NCI-H69 (cell line): ENCODE results near the gene S100Z.
"Not testable (repeated sequence)": the region's sequence is repeated elsewhere in the genome, so short reads cannot be mapped to it uniquely, and the experiment has no call there.

Experiments
- DNase-seq: peaks from one replicate; lab custom pipeline; 2025; lab: John Stamatoyannopoulos, UW

Gene S100Z

DNA sequence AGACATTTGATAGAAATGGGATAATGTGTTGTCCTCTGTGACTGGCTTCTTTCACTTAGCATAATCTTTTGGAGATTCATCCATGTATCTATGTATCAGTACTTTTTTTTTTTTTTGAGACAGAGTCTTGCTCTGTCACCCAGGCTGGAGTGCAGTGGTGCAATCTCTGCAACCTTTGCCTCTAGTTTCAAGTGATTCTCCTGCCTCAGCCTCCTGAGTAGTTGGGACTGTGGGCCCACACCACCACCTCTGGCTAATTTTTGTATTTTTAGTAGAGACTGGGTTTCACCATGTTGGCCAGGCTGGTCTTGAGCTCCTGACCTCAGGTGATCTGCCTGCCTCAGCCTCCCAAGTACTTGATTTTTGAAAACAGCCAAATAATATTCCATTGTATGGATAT lies 23.4 kb upstream of the S100Z start:
- not testable (repeated sequence) for DNase-seq

DNA sequence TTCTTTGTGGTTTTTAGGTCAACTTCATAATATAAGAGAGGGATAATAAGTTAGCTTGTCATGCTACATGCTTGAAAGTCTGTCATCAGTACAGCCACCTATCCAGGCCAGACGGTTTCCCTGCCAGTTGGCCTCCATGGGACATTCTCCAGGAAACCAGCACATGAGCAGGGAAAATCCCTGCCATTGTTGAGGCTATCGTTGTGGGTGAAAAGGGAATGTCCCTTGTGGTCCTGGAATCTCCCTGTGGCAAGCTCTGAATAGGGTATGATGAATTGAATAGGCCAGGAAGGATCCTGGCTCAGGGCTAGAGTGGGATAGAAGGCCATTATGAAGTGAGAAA lies 18.7 kb upstream of the S100Z start:
- DNase-seq = no peak

DNA sequence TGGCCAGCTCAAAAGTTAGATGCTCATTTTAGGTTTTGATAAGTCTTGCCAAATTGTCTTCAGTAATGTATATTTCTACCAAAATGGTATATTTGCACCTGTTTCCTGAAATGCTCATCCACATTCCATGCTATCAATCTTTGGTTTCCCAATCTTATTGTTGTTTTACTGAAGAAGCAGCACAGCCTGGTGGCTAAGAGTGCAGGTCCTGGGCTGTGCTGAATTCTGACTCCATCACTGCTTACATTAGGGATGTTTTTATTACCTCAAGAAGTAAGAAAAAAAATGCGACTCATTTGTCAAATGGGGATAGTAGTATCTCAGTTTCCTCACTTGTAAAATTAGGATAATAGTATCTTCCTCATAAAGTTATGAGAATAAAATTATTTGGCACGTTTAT lies 13.6 kb upstream of the S100Z start:
- DNase-seq = no peak

DNA sequence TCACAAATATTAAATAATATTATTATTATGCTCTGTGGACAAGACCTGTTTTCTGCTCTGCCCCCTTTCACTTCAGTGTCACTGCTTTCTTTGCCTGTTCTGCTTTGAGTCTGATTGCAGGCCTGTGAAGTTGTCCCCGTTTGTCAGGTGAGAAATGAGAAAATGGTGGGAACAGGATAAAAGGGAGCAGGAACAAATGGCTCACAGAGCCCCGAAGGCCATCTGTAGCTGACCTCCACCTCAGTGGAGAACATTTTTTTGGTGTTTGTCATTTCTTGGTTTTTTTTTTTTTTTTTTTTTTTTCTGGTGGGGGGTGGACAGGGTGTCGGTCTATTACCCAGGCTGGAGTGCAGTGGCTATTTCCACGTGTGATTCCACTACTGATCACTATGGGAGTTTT lies 13.2 kb upstream of the S100Z start:
- DNase-seq = no peak

DNA sequence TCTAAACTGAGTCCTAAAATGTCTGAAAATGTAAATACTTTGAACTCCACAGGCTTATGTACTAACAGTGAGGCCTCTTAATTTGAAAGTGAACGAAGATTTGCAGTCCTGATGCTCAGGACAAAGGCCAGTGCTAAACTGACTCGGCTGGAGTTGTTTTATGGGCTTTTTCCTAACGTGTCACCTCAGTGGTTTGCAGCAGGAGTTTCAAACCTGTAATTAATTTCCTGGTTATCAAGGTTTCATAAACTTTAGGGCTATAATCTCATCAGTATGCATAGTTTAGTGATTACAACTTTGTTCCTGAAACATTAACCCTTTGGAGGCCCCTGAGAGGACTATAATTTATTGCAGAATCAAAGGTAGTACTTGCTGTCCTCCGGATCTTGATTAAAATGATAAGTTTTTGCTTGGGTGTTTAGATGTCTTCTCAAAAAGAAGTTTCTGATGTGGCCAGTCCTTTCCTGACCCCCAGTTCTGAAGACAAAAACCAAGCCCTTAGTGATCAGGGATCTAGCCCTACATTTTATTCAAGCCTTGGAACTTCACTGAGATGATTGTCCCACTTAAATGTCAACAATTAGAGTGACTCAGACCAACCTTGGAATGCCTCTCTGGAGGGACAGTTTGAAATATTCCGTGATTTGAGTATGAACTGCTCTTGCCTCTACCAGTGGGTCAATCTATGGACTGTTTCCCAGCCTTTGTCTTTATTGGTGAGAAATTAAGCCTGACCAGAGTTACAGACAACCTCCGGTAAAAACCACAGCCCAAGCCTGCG lies 11.1 kb upstream of the S100Z start:
- no peak for DNase-seq

DNA sequence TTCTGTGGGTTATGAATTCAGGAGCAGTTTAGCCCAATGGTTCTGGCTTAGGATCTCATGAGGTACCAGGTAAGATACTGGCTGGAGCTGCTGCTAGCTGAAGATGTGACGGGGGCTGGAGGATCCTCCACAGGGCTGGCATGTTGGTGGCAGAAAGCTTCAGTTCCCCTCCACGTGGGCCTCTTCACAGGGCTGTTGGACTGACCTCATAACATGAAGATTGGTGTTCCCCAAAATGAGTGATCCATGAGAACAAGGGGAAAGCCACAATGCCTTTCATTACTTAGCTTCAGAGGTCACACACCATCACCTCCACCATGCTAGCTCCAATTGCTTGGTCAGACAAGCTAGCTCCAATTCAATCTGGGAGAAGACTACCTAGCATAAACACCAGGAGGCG lies 8.5 kb upstream of the S100Z start:
- DNase-seq = no peak

DNA sequence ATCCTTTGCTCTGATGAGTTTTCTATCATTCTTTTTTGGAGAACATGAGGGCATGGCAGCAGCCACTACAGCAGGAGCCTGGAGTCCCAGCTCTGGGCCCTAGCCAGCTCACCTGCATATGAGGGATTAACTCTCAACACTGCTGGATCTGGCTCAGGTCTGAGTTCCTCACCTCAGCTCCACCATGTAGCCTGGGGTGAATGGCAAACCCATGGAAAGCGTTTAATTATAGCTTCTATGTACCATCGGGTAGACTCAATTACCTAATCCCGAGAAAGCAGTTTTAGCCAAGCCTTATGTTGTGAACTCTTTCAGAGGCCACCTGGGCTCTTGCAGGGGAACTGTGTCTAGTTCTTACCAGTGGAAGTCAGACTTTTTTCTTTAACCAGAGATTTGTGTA lies 3.9 kb upstream of the S100Z start:
- peak; percentile 86 for DNase-seq

DNA sequence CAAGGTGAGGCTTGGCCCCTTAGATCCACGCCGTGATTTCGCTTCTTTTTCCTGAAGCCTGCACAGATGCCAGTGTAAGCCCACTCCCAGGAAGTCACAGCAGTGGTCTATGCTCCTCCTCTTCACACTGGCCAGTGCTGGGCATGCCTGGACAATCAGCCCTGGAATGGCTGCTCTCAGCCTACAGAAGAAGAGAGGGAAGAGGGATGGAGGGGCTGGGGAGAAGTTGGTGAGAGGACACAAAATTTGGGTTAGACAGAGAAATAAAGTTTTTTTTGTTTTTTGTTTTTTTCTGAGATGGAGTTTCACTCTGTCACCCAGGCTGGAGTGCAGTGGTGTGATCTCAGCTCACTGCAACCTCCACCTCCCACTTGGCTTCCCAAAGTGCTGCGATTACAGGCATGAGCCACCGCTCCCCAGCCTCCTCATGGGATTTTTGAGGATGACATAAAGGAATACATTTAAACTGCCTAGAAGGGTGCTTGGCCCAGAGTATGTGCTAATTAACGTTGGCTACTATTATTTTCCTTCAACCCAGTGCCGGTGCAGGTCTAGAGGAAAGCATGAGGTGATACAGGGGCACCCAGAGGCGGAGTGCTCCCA lies 830 bp downstream of the S100Z start:
- no peak for DNase-seq

DNA sequence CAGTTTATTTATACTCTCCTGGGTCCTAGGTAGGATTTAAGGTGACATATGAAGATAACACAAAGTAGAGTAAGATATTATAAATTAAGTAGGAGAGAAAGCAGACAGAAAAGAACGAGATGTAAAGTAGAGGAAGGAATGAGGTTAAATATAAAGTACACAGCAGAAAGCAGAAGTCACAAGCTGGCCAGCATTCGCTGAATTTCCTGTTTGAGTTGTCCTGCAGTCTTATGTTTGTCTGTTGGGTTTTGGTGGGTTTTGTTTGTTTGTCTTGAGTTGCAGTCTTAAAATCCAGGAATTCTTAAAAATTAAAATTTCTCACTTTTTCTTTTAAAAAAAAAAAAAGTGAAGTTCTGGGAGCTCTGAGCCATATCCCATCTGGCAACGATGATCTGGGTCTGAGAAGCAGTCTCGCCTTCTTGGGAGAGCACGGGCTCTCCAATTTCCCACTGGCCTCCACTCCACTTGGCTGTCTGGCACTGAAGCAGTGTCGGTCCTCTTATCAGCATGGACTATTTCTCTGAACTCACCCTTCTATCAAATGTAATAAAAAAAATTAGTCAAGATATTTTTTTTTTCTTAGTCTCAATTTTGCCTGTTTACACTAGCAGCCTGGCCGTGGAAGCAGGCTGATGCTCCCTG lies 2.0 kb downstream of the S100Z start:
- no peak for DNase-seq

DNA sequence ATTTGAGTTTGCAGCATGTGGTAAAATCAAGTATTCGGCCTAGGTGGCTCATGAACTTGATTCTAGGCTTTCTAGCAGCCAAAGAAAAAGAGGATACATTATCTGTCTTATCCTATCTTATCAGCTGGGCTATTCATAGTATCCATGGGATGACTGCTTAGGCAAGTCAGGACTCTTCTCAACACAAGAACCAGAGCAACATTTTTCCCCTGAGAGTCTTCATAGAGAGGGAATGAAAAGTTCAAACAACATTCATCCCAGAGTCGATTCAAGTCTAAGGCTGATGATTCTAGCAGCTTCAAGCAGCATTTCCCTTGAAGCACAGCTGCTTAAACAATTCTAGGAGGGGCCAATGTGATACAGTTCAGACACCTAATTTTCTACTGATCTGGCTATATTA lies 3.0 kb downstream of the S100Z start:
- no peak for DNase-seq

DNA sequence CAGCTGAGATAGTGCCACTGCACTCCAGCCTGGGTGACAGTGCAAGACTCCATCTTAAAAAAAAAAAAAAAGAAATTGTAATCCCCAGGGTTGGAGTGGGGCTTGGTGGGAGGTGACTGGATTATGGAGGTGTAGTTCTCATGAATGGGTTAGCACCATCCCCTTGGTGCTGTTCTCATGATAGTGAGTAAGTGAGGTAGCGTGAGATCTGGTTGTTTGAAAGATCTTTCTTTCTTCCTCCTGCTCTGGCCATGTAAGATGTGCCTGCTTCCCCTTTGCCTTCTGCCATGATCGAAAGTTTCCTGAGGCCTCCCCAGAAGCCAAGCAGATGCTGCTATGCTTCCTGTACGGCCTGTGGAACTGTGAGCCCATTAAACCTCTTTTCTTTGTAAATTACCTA lies 3.9 kb downstream of the S100Z start:
- not testable (repeated sequence) for DNase-seq

DNA sequence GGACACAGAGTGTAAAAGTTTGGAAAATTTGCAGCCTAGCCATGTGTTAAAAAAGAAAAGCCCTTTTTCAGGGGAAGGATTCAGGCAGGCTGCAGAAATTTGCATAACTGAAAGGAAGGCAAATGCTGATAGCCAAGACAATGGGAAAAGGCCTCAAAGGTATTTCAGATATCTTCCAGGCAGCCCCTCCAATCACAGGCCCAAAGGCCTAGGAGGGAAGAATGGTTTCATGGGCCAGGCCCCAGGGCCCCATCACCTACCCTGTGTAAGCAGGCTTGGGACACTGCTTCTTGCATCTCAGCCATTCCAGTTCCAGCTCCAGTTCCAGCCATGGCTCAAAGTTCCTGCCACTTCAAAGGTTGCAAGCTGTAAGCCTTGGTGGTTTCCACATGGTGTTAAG lies 4.8 kb downstream of the S100Z start:
- DNase-seq = no peak

DNA sequence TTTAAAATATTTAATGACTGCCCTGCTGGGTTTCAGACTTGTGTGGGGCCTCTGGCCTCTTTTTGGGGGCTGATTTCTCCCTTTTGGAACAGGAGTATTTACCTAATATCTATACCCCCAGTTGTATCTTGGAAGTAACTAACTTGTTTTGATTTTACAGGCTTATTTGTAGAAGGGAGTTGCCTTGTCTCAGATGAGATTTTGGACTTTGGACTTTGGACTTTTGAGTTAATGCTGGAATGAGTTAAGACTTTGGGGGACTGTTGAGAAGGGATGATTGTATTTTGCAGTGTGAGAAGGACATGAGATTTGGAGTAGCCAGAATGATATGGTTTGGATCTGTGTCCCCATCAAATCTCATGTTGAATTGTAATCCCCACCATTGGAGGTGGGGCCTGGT lies 5.7 kb downstream of the S100Z start:
- DNase-seq = not testable (repeated sequence)

DNA sequence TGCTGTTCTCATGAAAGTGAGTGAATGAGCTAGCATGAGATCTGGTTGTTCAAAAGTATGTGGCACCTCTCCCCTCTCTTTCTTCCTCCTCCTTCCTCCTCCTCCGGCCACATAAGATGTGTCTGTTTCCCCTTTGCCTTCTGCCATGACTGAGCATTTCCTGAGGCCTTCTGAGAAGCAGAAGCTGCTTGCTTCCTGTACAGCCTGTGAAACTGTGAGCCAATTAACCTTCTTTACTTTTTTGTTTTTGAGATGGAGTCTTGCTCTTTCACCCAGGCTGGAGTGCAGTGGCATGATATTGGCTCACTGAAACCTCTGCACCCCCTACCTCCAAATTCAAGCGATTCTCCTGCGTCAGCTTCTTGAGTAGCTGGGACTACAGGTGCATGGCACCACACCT lies 6.1 kb downstream of the S100Z start:
- DNase-seq = no peak

DNA sequence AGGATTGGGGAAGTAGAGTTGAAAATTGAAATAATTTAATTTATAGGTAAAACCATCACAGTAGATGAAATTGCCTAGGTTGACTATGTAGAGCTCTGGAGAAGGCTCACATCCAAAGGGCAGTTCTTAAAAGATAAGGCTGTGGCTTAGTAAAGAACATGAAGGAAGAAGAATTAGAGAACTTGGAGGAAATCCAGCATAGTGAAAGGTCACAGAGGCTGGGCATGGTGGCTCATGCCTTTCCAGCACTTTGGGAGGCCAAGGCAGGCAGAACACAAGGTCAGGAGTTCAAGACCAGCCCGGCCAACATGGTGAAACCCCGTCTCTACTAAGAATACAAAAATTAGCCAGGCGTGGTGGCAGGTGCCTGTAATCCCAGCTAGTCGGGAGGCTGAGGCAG lies 7.0 kb downstream of the S100Z start:
- DNase-seq = not testable (repeated sequence)

DNA sequence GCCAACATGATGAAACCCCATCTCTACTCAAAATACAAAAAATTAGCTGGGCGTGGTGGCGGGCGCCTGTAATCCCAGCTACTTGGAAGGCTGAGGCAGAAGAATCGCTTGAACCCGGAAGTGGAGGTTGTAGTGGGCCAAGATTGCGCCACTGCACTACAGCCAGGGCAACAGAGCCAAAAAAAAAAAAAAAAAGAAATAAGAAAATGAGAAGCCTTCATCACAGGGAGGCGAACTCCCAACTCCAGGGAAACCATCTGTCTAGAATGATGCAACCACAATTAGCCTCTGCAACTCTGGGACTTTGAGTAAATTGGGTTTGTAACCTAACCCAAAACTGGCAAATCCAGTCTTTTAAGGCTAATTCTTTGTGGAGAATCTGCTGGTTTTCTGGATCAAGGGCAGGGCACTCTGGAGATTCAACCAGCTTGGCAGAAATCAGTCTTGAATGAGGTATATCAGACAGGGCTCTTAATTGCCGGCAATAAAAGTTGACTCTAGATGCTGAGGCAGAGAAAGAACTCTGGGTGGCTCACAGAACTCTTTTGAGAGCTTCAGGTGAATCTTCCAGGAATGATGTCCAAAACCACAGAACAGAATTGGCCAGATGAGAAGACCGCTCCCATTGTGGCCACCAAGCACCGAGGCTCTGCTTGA lies 9.9 kb downstream of the S100Z start:
- peak; percentile 42 for DNase-seq

DNA sequence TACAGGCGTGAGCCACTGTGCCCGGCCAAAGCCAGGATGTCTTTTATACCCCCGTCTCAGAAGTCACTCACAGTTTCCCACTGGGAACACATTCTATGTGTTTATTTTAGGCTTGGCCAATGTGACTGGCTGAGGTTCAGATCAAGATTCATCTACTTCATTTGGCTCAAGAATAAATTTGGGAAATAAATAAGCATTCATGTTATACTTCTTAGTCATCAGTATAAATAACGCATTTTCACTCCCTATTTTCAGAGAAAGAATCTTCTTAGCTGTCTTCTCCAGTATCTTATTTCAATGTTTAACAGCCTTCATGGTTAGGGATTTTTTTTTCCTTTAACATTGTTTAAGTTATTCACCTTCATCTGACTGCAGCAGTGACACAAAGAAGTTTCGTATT lies 11.8 kb downstream of the S100Z start:
- no peak for DNase-seq

DNA sequence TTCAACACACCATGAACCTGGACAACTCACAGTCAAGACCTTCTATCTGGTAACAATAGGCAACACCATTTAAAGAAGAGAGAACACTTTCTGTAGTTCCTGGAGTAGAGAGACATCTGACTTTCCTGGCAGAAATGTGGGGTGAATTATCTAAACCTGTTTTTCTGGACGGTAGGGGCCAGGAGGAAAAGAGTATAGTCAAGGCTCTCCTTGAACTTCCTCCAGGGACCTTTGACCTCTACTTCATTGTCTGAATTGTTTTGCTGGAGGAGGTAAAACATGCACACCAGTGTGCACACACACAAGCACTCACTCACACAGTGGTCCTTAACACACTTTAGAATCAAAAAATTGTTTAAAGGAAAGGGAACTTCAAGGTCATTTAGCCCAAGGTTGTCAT lies 13.2 kb downstream of the S100Z start:
- no peak for DNase-seq

DNA sequence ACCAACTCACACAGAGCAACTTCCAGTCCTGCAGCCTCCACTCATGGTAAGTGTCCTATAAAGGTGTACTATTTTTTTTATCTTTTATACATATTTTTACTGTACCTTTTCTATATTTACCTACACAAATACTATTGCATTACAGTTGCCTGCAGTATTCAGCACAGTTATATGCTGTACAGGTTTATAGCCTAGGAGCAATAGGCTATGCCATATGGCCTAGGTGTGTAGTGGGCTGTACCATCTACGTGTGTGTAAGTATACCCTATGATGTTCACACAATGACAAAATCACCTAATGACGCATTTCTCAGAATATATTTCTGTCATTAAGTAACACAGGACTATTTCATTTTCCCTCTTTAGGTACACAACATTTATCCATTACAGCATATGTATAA lies 16.7 kb downstream of the S100Z start:
- DNase-seq = no peak

DNA sequence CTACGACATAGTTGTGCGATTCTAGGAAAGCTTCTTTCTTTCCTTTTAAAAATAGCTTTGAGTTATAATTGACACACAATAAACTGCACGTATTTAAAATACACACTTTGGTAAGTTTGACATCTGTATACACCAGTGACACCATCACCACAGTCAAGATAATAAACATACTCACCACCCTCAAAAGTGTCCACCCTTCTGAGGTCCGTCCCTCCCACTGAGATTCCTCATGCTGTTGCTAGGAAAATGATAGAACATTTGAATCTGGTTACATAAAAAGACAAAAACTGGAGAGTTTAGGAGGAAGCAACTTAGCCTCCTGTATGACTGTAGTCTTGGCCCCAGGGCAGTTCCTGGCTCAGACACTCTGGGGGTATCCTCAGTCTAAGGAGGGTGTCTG lies 17.2 kb downstream of the S100Z start:
- DNase-seq = no peak

DNA sequence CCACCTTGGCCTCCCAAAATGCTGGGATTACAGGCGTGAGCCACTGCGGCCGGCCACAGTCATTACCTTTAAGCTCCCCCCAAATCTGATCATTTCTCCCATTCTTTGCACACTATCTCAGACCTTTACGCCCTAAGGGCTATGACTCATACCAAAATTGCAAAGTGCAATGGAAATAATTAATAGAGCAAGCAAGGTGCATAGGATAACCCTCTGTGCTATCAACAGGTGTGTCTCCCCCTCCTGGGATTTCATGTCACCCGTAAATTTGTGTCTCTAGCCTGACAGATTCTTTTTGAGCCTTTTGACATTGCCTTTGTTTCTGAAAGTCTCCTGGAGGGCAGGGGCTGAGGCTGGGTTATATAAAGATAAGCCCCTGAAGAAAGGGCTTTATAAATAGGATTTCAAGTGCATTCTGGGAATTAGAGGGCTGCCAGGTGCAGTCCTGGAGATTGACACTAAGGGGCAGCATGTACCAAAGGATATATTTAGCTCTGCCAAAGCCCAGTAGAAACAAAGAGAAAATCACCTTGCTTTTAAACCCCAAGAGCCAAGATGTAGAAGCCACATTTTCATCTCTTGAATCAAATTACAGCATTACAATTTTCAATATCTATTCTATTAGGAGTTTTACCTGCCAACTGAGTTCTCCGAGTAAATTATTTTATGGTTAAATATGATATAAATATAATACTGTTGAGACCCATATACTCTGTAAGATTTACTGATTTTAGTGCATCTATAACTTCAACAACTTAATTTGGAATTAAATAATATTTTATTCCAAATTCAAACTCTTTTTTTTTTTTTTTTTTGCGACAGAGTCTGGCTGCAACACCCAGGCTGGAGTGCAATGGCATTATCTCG lies 18.2 kb downstream of the S100Z start:
- peak; percentile 86 for DNase-seq

DNA sequence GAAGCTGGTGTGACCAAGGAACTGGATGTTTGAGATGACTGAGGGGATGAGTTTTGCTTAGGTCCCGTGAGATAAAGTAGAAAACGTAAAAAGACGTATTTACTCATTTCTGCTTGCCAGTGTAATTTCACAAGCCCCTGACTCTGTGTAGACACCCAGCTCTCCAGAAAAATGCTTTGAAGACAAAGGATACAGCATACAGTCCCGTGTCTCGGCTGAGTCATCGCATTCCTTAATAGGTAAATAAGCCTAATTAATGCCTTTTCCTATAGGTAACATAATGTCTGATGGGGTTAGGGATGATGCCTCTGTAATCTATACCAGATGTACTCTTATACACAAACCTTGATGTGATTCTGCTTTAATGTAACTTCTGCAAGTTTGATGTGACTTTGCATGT lies 20.2 kb downstream of the S100Z start:
- DNase-seq = peak; percentile 35
